Adipose tissue (tissue), 3 donors: Measurements from ENCODE around the gene TGFBI. TPM values are rescaled to one million over a fixed set of nuclear protein-coding genes. Genes with fewer than 3 reads are reported as not detected.

ENCODE experiments used
- H3K27ac ChIP-seq: one replicate; pipeline ENCODE4 v1.5.1; 2013; ENCODE audit warnings: low read depth, low read length
- WGBS, 3 donors: extraction: QIAGEN DNeasy Blood & Tissue Kit; methylation state at CpG; one replicate each; pipeline ENCODE4 v1.1.7; 2013; 5-methylcytosine and 5-hydroxymethylcytosine counted together
- polyA plus RNA-seq, 3 donors: library from polyadenylated mRNA; stranded (reverse); fragments of 200-250 nt; gene quantifications; one replicate each; pipeline ENCODE4 v1.2.3, GENCODE V29; 2013
- donor health status: healthy with polysubstance abuse.
- donor health status: Bipolar disorder and iron deficiency.
- donor health status: healthy.

TGFBI gene
- polyA plus RNA-seq, 3 donors, result 10.9 to 103 (median 62.2) TPM

GRCh38 chr5:136070486-136071285, 41.9 kb downstream of the TGFBI start:
- H3K27ac ChIP-seq, result no peak overlapping the region
- 66 to 76% (median 70%) methylated on average over 9 of the region's 9 CpGs for WGBS, 3 donors

DNA sequence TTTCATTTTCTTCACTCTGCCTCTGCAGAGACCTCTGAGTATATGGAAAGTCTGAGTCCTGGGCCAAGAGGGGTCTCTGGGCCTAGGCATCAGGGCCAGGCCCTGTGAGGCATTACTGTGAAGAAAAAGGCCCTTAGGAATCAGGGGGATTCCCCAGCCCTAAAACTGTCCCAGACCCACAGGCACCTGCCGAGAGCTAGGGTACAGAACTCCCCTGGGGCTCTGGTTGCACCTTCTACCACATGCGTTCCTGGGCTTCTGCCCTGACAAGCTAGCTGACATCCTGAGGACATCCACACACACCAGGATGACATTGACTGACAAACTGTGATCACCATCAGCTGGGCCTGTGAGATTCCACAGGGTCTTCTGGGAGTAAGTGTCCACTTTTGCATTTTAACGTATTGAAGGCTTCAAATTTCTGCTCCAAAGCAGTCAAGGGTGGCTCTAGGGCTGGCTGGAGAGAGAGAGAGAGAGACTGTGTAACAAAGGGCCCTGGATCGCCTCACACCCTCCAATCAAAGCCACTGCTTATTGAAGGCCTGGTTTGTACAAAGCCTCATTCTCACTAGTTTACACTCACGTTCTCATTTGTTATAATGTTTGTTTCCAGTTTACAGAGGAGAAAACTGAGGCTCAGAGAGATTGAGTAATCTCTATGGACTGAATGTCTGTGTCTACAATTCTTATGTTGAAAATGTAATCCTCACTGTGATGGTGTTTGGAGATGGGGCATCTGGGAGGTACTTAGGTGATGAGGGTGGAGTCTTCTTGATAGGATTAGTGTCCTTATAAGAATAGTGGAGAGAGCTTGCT, 45.1 kb downstream of the TGFBI start:
- H3K27ac ChIP-seq, result no peak overlapping the region
- 89 to 95% (median 91%) methylated on average over 5 of the region's 5 CpGs for WGBS, 3 donors

- 50 to 92% (median 71%) methylated on average over 1 of the region's 1 CpG for WGBS, 3 donors
- no peak overlapping the region for H3K27ac ChIP-seq
These were observed 46.7 kb downstream of the TGFBI start for GRCh38 chr5:136075466-136075891.

- WGBS, 3 donors, result 67 to 83% (median 77%) methylated on average over 6 of the region's 6 CpGs
- no peak overlapping the region for H3K27ac ChIP-seq
These were observed 47.3 kb downstream of the TGFBI start for GRCh38 chr5:136076067-136076466.

DNA sequence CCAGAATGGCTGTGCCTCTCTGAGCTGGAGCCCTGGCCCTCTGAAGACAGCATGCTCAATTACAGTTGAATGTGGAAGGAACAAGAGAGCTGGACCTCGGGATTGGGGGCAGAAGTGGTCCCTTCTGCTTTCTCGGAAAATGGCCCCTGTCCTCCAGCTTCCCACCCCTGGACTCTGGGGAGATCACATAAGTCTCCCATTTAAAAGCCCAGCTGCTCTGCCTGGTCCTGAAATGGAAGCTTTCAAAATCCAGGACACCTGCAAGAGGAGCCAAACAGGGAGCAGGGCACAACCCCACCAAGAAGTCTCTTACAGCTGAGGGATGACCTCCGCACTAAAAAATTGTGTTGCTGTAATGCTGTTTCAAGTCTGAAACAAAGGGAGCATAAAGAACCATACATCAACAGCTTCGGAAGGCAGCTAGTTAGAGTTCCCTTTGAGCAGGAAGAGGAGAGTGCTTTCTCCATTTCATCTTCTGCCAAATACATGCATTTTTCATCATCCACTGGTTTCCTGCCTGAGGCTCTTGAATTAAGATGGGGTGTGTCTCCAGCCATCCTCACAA, 48.2 kb downstream of the TGFBI start:
- WGBS, 3 donors, result 83 to 88% (median 85%) methylated on average over 4 of the region's 4 CpGs
- no peak overlapping the region for H3K27ac ChIP-seq

DNA sequence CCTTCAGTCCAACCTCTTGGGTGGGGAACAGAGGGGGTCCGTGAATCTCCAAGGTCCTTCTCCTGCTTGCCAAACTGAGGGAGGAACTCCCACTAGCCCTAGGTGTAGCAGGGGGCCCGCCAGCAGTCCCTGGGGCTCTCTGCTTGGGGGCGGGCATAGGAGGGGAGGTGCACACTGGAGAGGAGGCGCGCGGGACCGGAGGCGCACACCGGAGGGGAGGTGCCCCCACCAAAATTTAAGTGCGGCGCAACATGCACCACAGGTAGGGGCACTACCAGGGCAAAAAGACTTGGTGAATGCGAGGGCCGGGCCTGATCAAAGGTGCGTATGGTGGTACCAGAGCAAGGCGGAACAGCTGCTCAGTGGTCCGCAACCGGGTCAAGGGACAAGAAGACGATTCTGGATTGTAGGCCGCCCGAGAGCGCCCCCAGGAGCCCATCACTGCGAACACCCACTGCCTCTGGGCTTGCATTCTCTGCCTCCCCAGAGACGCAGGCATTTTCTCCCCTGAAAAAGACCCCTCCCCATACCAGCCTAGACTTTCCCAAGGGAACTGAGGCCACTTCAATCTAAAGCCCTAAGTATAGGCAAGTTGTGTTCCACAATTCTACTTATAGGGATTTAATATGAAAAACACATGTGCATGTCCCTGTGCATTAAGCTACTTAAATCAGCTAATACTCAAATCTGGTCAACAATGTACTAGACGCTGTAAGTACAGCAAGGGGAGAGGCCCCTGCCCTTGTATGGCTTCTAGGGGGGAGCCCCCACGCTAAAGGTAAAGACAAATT, 50.6 kb downstream of the TGFBI start:
- WGBS, 3 donors, result 40 to 59% (median 54%) methylated on average over 25 of the region's 25 CpGs
- H3K27ac ChIP-seq, result no peak overlapping the region

- H3K27ac ChIP-seq, result no peak overlapping the region
- 17 to 53% (median 51%) methylated on average over 13 of the region's 13 CpGs for WGBS, 3 donors
These were observed 51.3 kb downstream of the TGFBI start for GRCh38 chr5:136080113-136080482.

DNA sequence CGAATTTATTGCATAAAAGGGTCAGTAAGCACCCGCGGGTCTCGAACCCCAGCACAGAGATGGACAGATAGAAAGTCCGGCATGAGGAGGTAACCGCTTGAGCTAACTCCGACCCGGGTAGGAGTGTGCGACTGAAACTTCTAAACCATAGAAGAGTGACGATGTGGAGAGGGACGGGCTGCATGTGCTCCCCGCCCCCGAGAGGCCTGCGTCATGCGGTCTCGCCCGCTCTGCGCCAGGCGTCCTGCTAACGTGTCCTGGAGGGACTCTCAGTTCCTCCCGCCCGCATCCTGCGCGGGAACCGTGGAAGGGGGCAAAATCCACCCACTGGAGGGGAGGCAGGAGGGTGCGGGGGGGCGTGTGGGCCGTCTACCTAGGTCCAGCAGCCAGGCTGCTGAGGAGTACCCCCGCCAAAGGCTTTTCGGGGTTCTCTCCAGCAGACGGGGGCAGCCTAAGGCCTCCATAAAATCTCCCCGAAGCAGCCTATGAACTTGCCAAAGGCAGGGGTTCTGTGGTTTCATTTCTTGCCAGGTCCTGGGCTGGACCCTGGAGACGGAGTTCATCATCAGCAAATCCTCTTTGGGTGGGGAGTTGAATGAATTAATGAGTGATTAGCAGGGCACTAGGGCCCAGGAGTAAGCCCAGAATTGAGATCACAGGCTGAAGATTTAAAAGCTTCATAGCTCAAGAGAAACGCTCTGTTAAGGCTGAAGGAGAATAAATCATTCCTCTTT, 51.9 kb downstream of the TGFBI start:
- 14 to 50% (median 49%) methylated on average over 34 of the region's 34 CpGs for WGBS, 3 donors
- no peak overlapping the region for H3K27ac ChIP-seq

- H3K27ac ChIP-seq, result no peak overlapping the region
- 36 to 95% (median 92%) methylated on average over 2 of the region's 2 CpGs for WGBS, 3 donors
These were observed 52.4 kb downstream of the TGFBI start for GRCh38 chr5:136081217-136081591.

DNA sequence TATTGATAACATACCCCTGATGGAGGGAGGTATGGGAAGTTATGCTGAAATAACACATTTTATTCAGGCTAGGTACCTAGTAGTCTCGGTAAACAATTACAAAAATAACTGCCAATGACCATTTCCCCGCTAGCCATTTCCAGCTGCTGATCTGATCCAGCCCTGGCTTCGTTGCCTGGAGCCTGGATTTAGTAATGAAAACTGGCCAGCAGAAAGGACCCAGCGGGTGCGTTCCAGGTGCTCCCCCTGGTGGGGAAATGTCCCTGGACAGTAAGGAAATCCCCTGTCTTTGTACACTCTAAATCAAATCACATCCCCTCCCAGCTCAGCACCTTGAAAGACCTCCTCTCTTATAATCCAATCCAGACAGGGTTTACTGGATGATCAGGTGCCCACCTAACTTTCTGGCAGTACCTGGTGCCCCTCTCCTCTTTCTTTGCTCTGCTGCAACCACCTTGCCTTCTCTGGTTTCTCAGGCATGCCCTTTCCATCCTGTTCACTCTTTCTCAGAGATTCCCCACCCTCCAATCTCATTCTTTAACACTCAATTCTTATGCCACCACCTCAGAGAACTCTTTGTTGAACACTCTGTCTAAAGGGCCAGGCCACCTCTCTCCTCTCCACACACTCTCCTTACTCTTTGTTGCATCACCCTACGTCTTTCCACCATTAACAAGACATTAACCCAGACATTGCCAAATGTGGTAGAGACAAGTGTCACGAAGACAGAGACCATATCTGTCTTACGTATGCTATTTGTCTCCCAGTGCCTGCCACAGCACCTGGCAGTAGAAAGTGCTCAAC, 53.8 kb downstream of the TGFBI start:
- WGBS, 3 donors, result 23 to 29% (median 28%) methylated on average over 8 of the region's 8 CpGs
- no peak overlapping the region for H3K27ac ChIP-seq

- 72 to 90% (median 88%) methylated on average over 1 of the region's 1 CpG for WGBS, 3 donors
- no peak overlapping the region for H3K27ac ChIP-seq
These were observed 55.9 kb downstream of the TGFBI start for GRCh38 chr5:136084698-136085097.

DNA sequence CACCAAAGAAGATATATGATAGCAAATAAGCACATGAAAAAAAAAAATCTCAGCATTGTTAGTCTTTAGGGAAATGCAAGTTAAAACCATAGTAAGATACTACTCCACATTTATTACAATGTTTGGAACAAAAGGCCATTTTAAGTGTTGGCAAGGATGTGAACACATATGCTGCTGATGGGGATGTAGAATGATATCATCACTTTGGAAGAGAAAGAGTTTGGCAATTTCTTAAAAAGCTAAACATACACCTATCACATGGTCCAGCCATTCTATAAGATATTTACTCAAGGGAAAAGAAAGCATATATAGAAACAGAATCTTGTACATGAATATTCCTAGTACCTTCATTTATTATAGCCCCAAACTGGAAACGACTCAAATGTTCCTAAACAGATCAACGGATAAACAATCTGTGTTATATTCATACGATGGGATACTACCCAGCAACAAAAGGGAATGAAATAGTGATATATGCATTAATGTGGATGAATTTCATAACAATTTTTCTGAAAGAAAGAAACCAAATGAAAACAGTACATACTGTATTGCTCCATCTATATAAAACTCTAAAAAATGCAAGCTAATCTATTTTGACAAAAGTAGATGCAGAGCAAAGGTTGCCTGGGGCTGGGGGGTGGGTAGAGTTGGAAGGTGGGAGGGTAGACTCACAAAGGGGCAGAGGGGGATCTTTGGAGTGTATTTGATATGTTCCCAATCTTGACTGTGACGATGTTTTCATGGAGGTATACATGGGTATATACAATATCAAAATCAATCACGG, 58.2 kb downstream of the TGFBI start:
- no peak overlapping the region for H3K27ac ChIP-seq
- 68 to 83% (median 83%) methylated on average over 5 of the region's 5 CpGs for WGBS, 3 donors

DNA sequence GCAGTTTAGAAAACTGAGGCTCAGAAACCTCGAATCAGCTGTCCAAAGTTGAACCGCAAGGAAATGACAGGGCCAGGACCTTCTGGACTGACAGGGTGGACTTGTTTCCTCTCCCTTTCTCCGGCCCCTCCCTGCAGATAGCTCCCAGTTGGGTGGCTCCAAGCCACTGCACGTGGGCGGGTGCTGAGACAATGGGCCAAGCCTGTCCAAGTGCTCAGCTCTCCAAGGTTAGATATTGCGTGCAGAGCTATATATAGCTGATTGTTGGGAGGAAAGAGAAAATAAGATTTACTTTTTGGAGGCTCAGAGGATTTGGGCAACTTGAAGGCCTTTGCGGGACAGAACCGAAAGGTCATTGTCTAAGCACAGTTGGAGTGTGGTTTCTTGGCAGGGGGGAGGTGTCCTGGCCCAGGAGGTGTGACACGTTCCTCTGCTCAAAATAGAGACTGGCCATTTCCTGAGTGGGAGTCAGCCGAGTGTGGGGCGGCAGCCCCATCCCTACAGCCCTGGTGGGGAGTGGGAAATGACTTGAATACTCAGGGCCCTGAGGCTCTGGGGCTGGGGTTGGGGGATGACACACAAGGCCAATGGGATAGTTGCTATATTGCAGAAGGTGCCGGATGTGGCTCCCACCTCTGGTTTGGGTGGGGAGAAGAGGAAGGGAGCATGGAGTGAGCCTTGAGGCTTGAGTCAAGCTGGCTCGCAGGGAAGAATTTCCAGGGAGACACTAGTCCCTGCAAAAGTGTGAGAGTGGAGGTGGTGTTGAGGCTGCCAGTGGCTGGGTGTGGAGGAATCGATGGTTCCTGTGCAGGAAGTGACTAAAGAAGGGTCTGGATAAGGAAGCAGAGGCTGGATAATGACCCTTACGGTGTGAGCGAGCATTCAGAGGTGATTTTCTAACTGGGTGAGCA, 59.4 kb downstream of the TGFBI start:
- WGBS, 3 donors, result 49 to 60% (median 54%) methylated on average over 16 of the region's 16 CpGs
- no peak overlapping the region for H3K27ac ChIP-seq

DNA sequence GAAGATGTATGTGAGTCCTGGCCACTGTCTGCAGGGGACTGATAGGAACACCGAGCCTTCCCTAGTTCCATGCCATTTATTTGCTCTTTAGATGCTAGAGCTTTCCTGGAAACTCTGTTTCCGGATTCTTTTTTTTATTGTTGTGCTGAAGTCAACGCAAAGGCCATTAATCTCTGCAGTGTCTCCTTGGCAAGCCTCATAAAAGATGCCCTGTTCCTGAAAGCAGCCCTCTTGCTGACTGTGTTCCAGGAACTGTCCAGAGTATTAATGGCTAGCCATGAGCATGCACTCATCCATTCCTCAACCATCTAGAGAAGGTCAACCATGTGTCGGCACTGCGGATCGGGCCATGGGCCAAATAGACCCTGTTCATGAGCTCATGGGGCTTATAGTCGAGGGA, 61.0 kb downstream of the TGFBI start:
- H3K27ac ChIP-seq, result no peak overlapping the region

DNA sequence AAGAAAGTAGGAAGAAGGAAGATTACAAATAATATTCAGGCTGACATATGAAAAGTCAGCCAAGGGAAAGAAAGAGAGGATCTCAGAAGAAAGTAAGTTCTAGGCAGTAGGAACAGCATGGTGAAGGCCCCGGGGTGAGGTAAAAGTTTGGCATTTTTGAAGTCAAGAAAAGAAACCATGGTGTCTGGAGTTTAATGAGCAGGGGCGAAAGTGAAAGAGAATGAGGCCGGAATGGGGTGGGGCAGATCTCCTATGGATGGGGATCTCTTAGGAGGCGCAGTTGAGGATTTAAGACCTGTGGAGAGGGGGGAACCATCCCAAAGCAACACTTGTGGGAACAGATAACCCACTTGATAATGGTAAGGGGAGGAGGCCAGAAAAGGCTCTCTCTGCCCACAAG, 61.5 kb downstream of the TGFBI start:
- 95 to 96% (median 96%) methylated on average over 4 of the region's 4 CpGs for WGBS, 3 donors
- H3K27ac ChIP-seq, result no peak overlapping the region

More for the DNA sequence above, 61.0 kb downstream of the TGFBI start:
- WGBS, 3 donors, result 58 to 63% (median 63%) methylated on average over 7 of the region's 7 CpGs
